Measurements from ENCODE around the gene WDR35.

The WDR35 gene

DNA sequence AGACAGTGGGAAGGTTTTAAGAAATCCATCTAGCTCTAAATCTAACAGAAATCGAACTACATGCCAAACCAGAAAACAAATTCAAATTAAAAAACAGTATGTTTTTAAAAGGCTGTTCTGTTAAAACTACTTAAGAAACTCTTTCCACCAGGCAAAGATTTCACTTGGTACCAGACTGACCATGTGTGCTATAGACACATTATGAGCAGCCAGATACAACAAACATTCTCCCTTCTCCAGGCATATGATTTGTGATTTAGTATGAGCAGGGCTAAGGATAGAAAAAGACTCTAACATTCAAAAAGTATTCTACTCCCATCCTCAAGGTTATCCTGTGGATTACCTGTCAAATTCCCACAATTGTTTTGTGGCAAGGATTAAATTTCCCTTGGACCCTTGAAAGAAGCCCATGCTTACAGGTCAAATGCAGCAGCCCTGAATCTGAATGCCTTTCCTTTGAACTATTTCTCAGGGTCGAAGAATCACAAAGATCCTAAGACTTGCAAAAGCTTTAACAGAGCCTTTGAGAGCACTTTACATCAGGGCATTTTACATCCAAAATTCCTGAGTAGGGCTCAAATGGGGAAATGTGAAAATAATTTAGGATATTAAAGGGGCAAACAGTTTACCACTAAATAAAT lies 45.6 kb downstream of the WDR35 start:
- H3K27ac ChIP-seq (ENCODE audit: insufficient read depth in 1 of 2, low read depth in 1 of 2, low read length in 2 of 2, poor library complexity in 1 of 2, severe bottlenecking in 2 of 2), result no peak overlapping the region

DNA sequence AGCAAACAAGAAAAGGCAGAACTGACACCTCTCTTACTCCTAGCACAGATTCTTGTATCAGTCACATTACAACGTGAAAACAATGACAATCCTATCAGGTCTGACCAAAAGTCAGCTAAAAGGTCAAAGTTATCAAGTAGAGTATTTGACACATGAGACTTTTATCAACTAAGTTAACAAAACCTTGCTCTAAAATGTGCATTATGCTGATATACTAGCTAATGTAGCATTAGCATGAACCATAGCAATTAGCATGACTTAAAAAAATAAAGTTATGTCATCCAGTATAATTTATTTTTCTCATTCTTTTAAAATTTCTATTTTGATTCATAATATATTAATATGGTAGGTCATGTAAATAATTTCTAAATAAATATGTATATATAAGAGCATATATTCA lies 46.7 kb downstream of the WDR35 start:
- ChIA-PET POLR2A (no interaction called here), CTCF (interaction anchor here (0.8 to 1.4 kb wide), 3 partner anchors 9 to 151 kb away, joined by 3 to 4 read pairs (median 4); no protein-coding TSS in a partner anchor)
- Histone ChIP-seq H3K27me3 (replicated peaks in 2 of 5; ENCODE audit: control insufficient read depth in 4 of 5, insufficient read depth in 5 of 5, low read length in 4 of 5) (no peaks in the 10 kb centered on the region), H3K9me3 (ENCODE audit: control extremely low read depth in 1 of 5, control insufficient read depth in 4 of 5, insufficient read depth in 2 of 5, low read depth in 1 of 5, low read length in 4 of 5) (no peaks in the 10 kb centered on the region), H3K4me1 (ENCODE audit: control extremely low read depth in 1 of 4, control insufficient read depth in 4 of 4, insufficient read depth in 4 of 4, low read length in 3 of 4) (no peaks in the 10 kb centered on the region), H3K27ac (ENCODE audit: insufficient read depth in 1 of 2, low read depth in 1 of 2, low read length in 2 of 2, poor library complexity in 1 of 2, severe bottlenecking in 2 of 2) (no peak overlapping the region), H3K4me3 (ENCODE audit: control insufficient read depth in 1 of 7, extremely low read depth in 1 of 7, insufficient read depth in 4 of 7, low read depth in 2 of 7, low read length in 6 of 7) (no peak overlapping the region), H3K36me3 (ENCODE audit: control insufficient read depth in 4 of 4, insufficient read depth in 4 of 4, low read length in 3 of 4) (peaks cover 0 to 15% (median 5%) of the 10 kb centered on the region in 4 experiments)
- no CpG with 5 or more reads among the region's 1 CpG for WGBS (ENCODE audit: insufficient coverage)
- DNase-seq, result no peak

More for the DNA sequence above, 45.6 kb downstream of the WDR35 start:
- Histone ChIP-seq H3K4me1 (ENCODE audit: control extremely low read depth in 1 of 4, control insufficient read depth in 4 of 4, insufficient read depth in 4 of 4, low read length in 3 of 4) (no peaks in the 10 kb centered on the region), H3K36me3 (ENCODE audit: control insufficient read depth in 4 of 4, insufficient read depth in 4 of 4, low read length in 3 of 4) (peaks cover 0 to 11% (median 3%) of the 10 kb centered on the region in 4 experiments), H3K27me3 (replicated peaks in 2 of 5; ENCODE audit: control insufficient read depth in 4 of 5, insufficient read depth in 5 of 5, low read length in 4 of 5) (no peaks in the 10 kb centered on the region), H3K4me3 (ENCODE audit: control insufficient read depth in 1 of 7, extremely low read depth in 1 of 7, insufficient read depth in 4 of 7, low read depth in 2 of 7, low read length in 6 of 7) (no peak overlapping the region), H3K9me3 (ENCODE audit: control extremely low read depth in 1 of 5, control insufficient read depth in 4 of 5, insufficient read depth in 2 of 5, low read depth in 1 of 5, low read length in 4 of 5) (no peaks in the 10 kb centered on the region)
- DNase-seq, result no peak
- WGBS (ENCODE audit: insufficient coverage), result 100% methylated on average over 1 of the region's 2 CpGs
- CTCF ChIA-PET, result interaction anchor here (1.1 kb wide), 1 partner anchor 15 kb away, joined by 4 read pairs; no protein-coding TSS in a partner anchor
- POLR2A ChIA-PET, result no interaction called here

DNA sequence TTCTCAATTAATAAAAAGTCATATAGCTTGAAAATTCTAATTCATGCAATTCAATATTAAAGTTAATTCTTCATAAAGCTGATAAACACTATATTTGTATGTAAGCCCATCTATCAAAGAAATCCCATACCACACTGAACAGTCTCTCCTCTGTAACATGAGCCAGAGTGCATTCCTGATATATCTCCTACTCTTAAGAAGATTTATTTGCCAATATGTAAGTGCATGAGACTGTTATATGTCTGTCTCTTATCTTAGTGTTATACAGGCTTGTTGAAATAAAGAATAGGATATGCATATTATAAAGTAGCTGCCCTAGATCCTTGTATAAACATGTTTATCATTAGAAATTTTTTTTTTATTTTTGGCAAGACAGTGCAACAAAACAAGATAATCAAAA lies 47.7 kb downstream of the WDR35 start:
- H3K4me3 ChIP-seq (ENCODE audit: control insufficient read depth in 1 of 7, extremely low read depth in 1 of 7, insufficient read depth in 4 of 7, low read depth in 2 of 7, low read length in 6 of 7), result no peak overlapping the region
- POLR2A ChIA-PET, result no interaction called here
- peaks cover 5 to 24% (median 13%) of the 10 kb centered on the region in 4 experiments for H3K36me3 ChIP-seq (ENCODE audit: control insufficient read depth in 4 of 4, insufficient read depth in 4 of 4, low read length in 3 of 4)
- no peaks in the 10 kb centered on the region for H3K27me3 ChIP-seq (replicated peaks in 2 of 5; ENCODE audit: control insufficient read depth in 4 of 5, insufficient read depth in 5 of 5, low read length in 4 of 5)
- H3K27ac ChIP-seq (ENCODE audit: insufficient read depth in 1 of 2, low read depth in 1 of 2, low read length in 2 of 2, poor library complexity in 1 of 2, severe bottlenecking in 2 of 2), result no peak overlapping the region
- H3K9me3 ChIP-seq (ENCODE audit: control extremely low read depth in 1 of 5, control insufficient read depth in 4 of 5, insufficient read depth in 2 of 5, low read depth in 1 of 5, low read length in 4 of 5), result no peaks in the 10 kb centered on the region
- DNase-seq, result no peak
- H3K4me1 ChIP-seq (ENCODE audit: control extremely low read depth in 1 of 4, control insufficient read depth in 4 of 4, insufficient read depth in 4 of 4, low read length in 3 of 4), result no peaks in the 10 kb centered on the region
- CTCF ChIA-PET, result interaction anchor here (1.4 kb wide), 2 partner anchors 13 to 152 kb away, joined by 4 read pairs; no protein-coding TSS in a partner anchor

DNA sequence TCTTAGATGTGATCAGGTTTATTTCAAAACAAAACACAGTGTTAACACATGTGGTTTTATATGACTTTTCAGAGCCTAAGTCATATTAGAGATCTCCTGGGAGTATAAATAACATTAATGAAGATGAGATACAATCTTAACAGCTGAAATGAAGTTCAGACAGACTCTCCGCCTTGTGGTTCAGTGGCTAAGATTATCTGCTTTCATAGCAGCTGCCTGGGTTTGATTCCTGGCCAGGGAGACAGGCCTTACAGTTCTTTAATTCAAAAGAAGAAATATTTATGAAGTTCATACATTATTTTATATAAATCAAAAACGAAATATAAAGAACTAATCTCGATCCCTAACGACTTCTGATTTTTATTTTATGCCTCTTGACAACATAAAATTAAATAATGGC lies 52.9 kb downstream of the WDR35 start:
- Histone ChIP-seq H3K4me1 (ENCODE audit: control extremely low read depth in 1 of 4, control insufficient read depth in 4 of 4, insufficient read depth in 4 of 4, low read length in 3 of 4) (no peaks in the 10 kb centered on the region), H3K36me3 (ENCODE audit: control insufficient read depth in 4 of 4, insufficient read depth in 4 of 4, low read length in 3 of 4) (peaks cover 21 to 59% (median 26%) of the 10 kb centered on the region in 4 experiments), H3K27ac (ENCODE audit: insufficient read depth in 1 of 2, low read depth in 1 of 2, low read length in 2 of 2, poor library complexity in 1 of 2, severe bottlenecking in 2 of 2) (no peak overlapping the region), H3K9me3 (ENCODE audit: control extremely low read depth in 1 of 5, control insufficient read depth in 4 of 5, insufficient read depth in 2 of 5, low read depth in 1 of 5, low read length in 4 of 5) (no peaks in the 10 kb centered on the region), H3K4me3 (ENCODE audit: control insufficient read depth in 1 of 7, extremely low read depth in 1 of 7, insufficient read depth in 4 of 7, low read depth in 2 of 7, low read length in 6 of 7) (no peak overlapping the region), H3K27me3 (replicated peaks in 2 of 5; ENCODE audit: control insufficient read depth in 4 of 5, insufficient read depth in 5 of 5, low read length in 4 of 5) (no peaks in the 10 kb centered on the region)
- ChIA-PET CTCF (no interaction called here), POLR2A (no interaction called here)
- peak; percentile 2 to 12 (median 10) for DNase-seq
- WGBS (ENCODE audit: insufficient coverage), result 100% methylated on average over 1 of the region's 4 CpGs

DNA sequence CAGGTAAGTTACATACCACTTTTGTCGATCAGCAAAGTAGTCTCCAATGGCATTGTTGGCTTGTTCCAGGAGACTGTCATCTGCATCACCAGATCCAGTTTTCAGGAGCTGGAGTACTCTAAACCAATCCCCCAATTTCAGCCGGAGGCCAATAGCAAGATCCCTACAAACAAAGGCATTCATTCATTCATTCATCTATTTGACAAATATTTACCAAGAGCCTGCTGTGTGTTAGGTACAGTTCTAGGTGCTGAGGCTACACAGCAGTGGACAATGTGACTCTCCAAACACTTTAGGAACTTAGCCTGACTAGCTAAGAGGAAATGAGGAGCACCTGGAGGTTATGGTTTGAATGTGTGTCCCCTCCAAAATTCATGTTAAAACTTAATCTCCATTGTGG lies 53.7 kb downstream of the WDR35 start:
- ChIA-PET POLR2A (no interaction called here), CTCF (no interaction called here)
- DNase-seq, result no peak
- Histone ChIP-seq H3K27me3 (replicated peaks in 2 of 5; ENCODE audit: control insufficient read depth in 4 of 5, insufficient read depth in 5 of 5, low read length in 4 of 5) (no peaks in the 10 kb centered on the region), H3K4me1 (ENCODE audit: control extremely low read depth in 1 of 4, control insufficient read depth in 4 of 4, insufficient read depth in 4 of 4, low read length in 3 of 4) (no peaks in the 10 kb centered on the region), H3K4me3 (ENCODE audit: control insufficient read depth in 1 of 7, extremely low read depth in 1 of 7, insufficient read depth in 4 of 7, low read depth in 2 of 7, low read length in 6 of 7) (no peak overlapping the region), H3K9me3 (ENCODE audit: control extremely low read depth in 1 of 5, control insufficient read depth in 4 of 5, insufficient read depth in 2 of 5, low read depth in 1 of 5, low read length in 4 of 5) (peaks cover 0 to 1% (median 0%) of the 10 kb centered on the region in 5 experiments), H3K36me3 (ENCODE audit: control insufficient read depth in 4 of 4, insufficient read depth in 4 of 4, low read length in 3 of 4) (peaks cover 21 to 62% (median 26%) of the 10 kb centered on the region in 4 experiments), H3K27ac (ENCODE audit: insufficient read depth in 1 of 2, low read depth in 1 of 2, low read length in 2 of 2, poor library complexity in 1 of 2, severe bottlenecking in 2 of 2) (no peak overlapping the region)
- WGBS (ENCODE audit: insufficient coverage), result 100% methylated on average over 2 of the region's 2 CpGs

DNA sequence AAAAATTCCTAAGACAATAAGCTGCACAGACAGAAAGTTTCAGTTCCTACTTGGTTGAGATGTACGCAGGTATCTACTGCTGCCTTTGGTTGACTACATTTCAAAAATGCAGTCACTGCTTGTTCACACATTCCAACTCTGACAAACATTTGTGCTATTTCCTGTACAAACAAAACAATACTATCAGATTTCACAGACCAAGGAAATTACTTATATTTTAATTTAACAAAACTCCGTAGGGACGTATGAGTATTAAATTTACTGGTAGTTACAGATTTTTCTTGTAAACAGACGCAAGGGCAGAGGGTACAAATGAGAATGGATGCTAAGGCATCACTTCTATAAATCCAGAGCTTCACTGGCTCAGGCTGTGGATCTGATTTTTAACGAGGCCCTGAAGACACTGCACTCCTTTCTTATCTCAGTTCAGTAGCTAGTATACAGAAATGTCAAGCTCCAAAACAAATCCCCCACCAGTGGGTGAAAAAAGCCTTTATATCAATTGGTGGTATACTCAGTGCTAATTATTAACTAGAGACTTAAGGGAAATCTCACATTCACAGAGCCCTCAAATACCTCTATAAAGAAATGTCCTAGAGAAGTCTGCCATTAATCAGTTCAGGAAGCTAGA lies 56.4 kb downstream of the WDR35 start:
- H3K9me3 ChIP-seq (ENCODE audit: control extremely low read depth in 1 of 5, control insufficient read depth in 4 of 5, insufficient read depth in 2 of 5, low read depth in 1 of 5, low read length in 4 of 5), result peaks cover 2 to 13% (median 7%) of the 10 kb centered on the region in 5 experiments
- no peaks in the 10 kb centered on the region for H3K4me1 ChIP-seq (ENCODE audit: control extremely low read depth in 1 of 4, control insufficient read depth in 4 of 4, insufficient read depth in 4 of 4, low read length in 3 of 4)
- ChIA-PET CTCF (no interaction called here), POLR2A (no interaction called here)
- 94% methylated on average over 3 of the region's 5 CpGs for WGBS (ENCODE audit: insufficient coverage)
- no peaks in the 10 kb centered on the region for H3K27me3 ChIP-seq (replicated peaks in 2 of 5; ENCODE audit: control insufficient read depth in 4 of 5, insufficient read depth in 5 of 5, low read length in 4 of 5)
- H3K27ac ChIP-seq (ENCODE audit: insufficient read depth in 1 of 2, low read depth in 1 of 2, low read length in 2 of 2, poor library complexity in 1 of 2, severe bottlenecking in 2 of 2), result no peak overlapping the region
- no peak overlapping the region for H3K4me3 ChIP-seq (ENCODE audit: control insufficient read depth in 1 of 7, extremely low read depth in 1 of 7, insufficient read depth in 4 of 7, low read depth in 2 of 7, low read length in 6 of 7)
- DNase-seq, result no peak
- peaks cover 31 to 80% (median 38%) of the 10 kb centered on the region in 4 experiments for H3K36me3 ChIP-seq (ENCODE audit: control insufficient read depth in 4 of 4, insufficient read depth in 4 of 4, low read length in 3 of 4)

DNA sequence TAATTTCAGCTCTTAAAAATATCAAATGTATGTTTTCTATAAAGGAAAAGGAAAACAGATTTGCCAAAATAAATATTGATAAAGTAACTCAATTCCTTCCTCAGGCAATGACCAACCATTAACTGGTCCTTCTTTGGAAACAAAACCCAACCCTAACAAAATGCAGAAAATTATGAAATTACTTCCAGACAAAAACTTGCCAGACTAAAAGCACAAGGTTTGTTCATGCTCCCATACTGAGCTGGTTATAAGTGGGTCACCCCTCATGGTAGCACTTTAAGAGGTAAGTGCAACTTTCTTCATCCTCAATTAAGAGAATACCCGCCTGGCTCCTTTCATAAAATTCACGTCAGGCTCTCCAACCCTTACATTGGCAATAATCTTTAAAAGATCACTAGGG lies 57.0 kb downstream of the WDR35 start:
- Histone ChIP-seq H3K4me1 (ENCODE audit: control extremely low read depth in 1 of 4, control insufficient read depth in 4 of 4, insufficient read depth in 4 of 4, low read length in 3 of 4) (no peaks in the 10 kb centered on the region), H3K9me3 (ENCODE audit: control extremely low read depth in 1 of 5, control insufficient read depth in 4 of 5, insufficient read depth in 2 of 5, low read depth in 1 of 5, low read length in 4 of 5) (peaks cover 2 to 17% (median 8%) of the 10 kb centered on the region in 5 experiments), H3K27ac (ENCODE audit: insufficient read depth in 1 of 2, low read depth in 1 of 2, low read length in 2 of 2, poor library complexity in 1 of 2, severe bottlenecking in 2 of 2) (no peak overlapping the region), H3K27me3 (replicated peaks in 2 of 5; ENCODE audit: control insufficient read depth in 4 of 5, insufficient read depth in 5 of 5, low read length in 4 of 5) (no peaks in the 10 kb centered on the region), H3K36me3 (ENCODE audit: control insufficient read depth in 4 of 4, insufficient read depth in 4 of 4, low read length in 3 of 4) (peaks cover 31 to 81% (median 35%) of the 10 kb centered on the region in 4 experiments), H3K4me3 (ENCODE audit: control insufficient read depth in 1 of 7, extremely low read depth in 1 of 7, insufficient read depth in 4 of 7, low read depth in 2 of 7, low read length in 6 of 7) (no peak overlapping the region)
- POLR2A ChIA-PET, result no interaction called here
- CTCF ChIA-PET, result no interaction called here
- 100% methylated on average over 2 of the region's 2 CpGs for WGBS (ENCODE audit: insufficient coverage)
- no peak for DNase-seq

Data from common myeloid progenitor, CD34-positive (primary cell).